NOMO-1 (cell line): ENCODE results near the gene RAB1A.

Experiments used
- DNase-seq, 2 experiments: peaks; one replicate each; lab custom pipeline; 2025; ENCODE audit not compliant: unreplicated experiment in 2 of 2; lab: John Stamatoyannopoulos, UW

The RAB1A gene

GRCh38 chr2:65097844-65098243 is 32.1 kb downstream of the RAB1A start:
- no peak for DNase-seq

- DNase-seq = no peak
Observed at GRCh38 chr2:65096948-65097347, 33.0 kb downstream of the RAB1A start.

- no peak for DNase-seq
Observed at GRCh38 chr2:65093211-65093610, 36.7 kb downstream of the RAB1A start.

GRCh38 chr2:65092791-65093190 is 37.1 kb downstream of the RAB1A start:
- no peak for DNase-seq

GRCh38 chr2:65085148-65085547 is 44.8 kb downstream of the RAB1A start:
- DNase-seq = no peak

- peak in 1 of 2 experiments; percentile 10 for DNase-seq
Observed at GRCh38 chr2:65081232-65081685, 48.6 kb downstream of the RAB1A start.

- no peak for DNase-seq
Observed at GRCh38 chr2:65079017-65079416, 50.9 kb downstream of the RAB1A start.

GRCh38 chr2:65077898-65078297 is 52.0 kb downstream of the RAB1A start:
- DNase-seq = no peak

- no peak for DNase-seq
Observed at GRCh38 chr2:65076345-65076710, 53.6 kb downstream of the RAB1A start.

- DNase-seq = no peak
Observed at GRCh38 chr2:65075605-65076344, 54.1 kb downstream of the RAB1A start.

GRCh38 chr2:65075176-65075575 is 54.7 kb downstream of the RAB1A start:
- DNase-seq = no peak

- no peak for DNase-seq
Observed at GRCh38 chr2:65073879-65074565, 55.9 kb downstream of the RAB1A start.

- no peak for DNase-seq
Observed at GRCh38 chr2:65072181-65072970, 57.5 kb downstream of the RAB1A start.

- no peak for DNase-seq
Observed at GRCh38 chr2:65071499-65072180, 58.3 kb downstream of the RAB1A start.

- no peak for DNase-seq
Observed at GRCh38 chr2:65070856-65071255, 59.0 kb downstream of the RAB1A start.

GRCh38 chr2:65070172-65070830 is 59.6 kb downstream of the RAB1A start:
- no peak for DNase-seq

- DNase-seq = no peak
Observed at GRCh38 chr2:65069439-65069824, 60.5 kb downstream of the RAB1A start.

GRCh38 chr2:65067806-65068553 is 61.9 kb downstream of the RAB1A start:
- DNase-seq = no peak

- DNase-seq = peak; percentile 76 to 96
Observed at GRCh38 chr2:65064728-65065552, 65.0 kb downstream of the RAB1A start.
